NCI-H1048 (cell line): ENCODE results near the gene TFDP2.

ENCODE experiments used
- DNase-seq: peaks from one replicate; lab custom pipeline; 2025; lab: John Stamatoyannopoulos, UW

The TFDP2 gene

GRCh38 chr3:142072816-142073215 lies 76.5 kb downstream of the TFDP2 start:
- no peak for DNase-seq

DNA sequence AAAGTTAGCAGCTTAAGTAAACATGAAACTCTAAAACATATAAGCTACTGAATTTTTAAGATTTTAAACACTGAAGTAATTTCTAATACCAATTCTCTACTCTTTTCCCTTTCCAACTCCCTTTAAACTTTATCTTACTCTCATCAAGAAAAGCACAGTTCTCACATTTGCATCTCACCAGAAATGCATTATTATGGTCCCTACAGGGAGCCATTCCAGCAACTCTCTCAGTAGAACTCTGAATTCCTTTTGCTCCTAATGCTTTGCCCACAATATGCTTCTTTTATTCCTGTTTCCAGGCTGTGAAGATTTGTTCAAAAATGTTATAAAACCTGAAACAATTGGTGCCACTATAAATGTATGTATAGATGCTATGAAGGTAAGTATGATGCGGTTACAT lies 83.4 kb downstream of the TFDP2 start:
- no peak for DNase-seq

DNA sequence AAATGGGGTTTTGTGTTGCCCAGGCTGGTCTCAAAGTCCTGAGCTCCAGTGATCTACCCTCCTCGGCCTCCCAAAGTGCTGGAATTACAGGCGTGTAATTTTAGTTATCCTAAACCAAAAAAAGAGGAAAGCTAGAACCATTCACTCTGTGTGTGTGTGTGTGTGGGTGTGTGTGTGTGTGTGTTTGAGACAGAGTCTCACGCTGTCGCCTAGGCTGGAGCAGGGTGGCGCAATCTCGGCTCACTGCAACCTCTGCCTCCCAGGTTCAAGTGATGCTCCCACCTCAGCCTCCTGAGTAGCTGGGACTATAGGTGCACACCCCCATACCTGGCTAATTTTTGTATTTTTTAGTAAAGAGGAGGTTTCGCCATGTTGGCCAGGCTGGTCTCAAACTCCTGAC lies 84.0 kb downstream of the TFDP2 start:
- no peak for DNase-seq

GRCh38 chr3:142064454-142064853 lies 84.9 kb downstream of the TFDP2 start:
- DNase-seq, result no peak

DNA sequence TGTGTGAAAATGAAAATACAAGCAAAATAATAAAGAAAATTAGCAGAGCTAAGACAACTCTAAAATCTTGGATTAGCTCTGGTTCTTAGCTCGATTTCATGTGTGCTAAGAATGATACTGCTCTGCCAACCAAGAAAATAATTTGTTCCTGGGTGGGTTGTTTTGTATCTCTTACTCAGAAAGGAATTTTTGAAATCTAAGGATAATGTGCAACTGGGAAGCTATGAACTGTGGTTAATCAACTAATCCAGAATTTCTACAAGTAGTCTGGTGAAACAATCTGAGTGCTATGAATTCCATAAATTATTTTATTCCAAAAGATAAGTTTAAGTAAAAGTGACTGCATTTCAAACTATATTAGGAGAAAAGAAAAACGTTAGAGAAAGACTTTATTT lies 92.0 kb downstream of the TFDP2 start:
- no peak for DNase-seq

GRCh38 chr3:142056656-142057330 lies 92.6 kb downstream of the TFDP2 start:
- no peak for DNase-seq

DNA sequence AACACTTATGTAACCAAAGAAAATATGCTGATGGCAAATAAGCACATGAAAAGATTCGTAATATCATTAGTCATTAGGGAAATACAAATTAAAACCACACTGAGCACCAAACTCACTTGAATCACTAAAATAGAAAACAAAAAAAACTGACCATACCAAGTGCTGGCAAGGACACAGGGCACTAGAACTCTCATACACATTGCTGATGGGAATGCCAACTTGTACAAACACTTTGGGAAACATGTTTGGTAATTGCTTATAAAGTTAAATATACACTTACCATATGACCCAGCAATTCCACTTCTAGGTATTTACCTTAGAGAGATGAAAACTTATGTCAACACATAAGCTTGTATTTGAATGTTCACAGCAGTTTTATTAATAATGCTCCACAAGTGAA lies 95.5 kb downstream of the TFDP2 start:
- no peak for DNase-seq

- DNase-seq, result no peak
Measured at GRCh38 chr3:142053244-142053643, 96.1 kb downstream of the TFDP2 start.

GRCh38 chr3:142051351-142051750 lies 98.0 kb downstream of the TFDP2 start:
- no peak for DNase-seq

DNA sequence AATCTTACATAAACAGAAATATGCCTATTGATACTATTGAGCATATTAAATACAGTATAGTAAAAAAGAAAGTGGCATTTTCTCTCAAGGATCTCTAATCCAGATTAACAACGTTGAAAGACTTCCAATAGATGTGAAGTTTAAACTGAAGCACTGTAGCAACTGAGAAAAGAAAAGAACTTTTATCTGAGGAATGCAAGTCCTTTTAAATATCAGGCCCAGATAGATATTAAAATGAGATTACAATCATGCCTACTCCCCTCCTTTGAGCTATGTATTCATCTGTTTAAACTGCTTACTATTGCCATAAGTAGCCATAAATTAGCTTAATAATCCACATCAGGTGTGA lies 102.3 kb downstream of the TFDP2 start:
- DNase-seq, result no peak

DNA sequence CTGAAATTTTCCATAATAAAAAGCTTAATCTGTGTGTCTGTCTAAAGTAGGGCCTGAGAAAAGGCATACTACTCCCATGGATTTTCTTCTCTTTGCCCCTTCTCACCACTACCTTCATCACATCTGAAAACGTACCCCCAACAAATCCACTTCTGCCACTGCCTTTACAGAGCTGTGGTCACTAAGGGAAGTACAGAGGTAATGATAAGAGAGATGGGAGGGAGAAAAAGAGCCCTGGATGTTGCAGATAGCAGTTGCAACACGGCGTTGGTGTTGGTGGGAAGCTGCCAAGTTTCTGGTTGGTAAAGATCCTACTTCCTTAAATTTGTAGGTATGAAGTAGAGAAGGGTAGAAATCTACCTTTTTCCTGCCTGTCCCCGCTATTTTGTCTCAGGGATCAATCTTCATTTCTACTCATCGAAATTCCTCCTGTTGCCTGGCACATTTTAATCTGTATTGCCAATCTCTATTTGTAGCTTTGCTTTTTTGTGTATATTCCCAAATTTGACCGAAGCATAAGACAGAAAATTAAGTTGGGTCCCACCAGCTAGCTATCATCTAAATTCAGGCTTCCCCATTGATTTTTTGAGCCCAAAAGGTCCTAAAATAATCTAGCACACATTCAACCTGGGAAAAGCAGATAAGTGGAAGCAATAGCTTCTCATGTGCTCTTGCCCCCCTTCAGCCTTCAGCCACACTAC lies 102.9 kb downstream of the TFDP2 start:
- DNase-seq, result no peak

- no peak for DNase-seq
Measured at GRCh38 chr3:142040941-142041491, 108.3 kb downstream of the TFDP2 start.

DNA sequence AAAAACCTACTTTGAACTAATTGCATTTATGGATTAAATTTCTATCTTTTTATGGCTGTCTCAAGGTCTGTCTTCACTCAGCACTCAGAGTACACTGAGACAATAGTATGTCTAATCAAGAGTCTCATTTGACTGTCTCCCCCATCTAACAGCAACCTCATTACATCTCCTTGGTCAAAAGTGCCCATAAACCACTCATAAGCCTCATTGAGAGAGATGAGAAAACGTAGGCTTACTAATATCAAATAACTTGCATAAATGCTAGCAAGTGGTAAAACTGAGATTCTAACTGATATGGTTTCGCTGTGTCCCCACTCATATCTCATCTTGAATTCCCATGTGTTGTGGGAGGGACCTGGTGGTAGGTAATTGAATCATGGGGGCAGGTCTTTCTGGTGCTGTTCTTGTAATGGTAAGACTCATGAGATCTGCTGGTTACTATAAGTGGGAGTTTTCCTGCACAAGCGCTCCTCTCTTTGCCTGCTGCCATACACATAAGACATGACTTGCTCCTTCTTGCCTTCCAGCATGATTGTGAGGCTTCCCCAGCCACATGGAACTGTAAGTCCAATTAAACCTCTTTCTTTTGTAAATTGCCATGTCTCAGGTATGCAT lies 113.9 kb downstream of the TFDP2 start:
- DNase-seq, result no peak

DNA sequence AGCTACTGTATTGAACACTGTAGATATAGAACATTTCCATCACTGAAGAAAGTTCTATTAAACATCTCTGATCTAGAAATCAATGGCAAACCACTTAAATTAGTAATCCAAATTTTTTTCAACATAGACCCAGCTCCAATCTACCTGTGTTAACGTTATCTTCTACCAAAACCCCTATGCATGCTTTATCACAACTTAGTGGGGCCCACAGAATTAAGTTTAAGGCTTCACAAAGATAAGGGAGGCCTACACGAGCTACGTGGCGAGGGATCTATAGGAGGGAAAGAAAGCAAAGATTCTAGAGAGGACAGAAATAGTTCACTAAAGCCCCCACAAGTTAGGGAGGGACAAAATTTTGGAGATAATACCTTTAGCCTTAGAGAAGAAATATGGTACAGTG lies 116.1 kb downstream of the TFDP2 start:
- no peak for DNase-seq

GRCh38 chr3:142031575-142031974 lies 117.8 kb downstream of the TFDP2 start:
- DNase-seq, result no peak

- DNase-seq, result no peak
Measured at GRCh38 chr3:142029791-142030190, 119.6 kb downstream of the TFDP2 start.

GRCh38 chr3:142029052-142029642 lies 120.2 kb downstream of the TFDP2 start:
- DNase-seq, result no peak

- DNase-seq, result peak; percentile 54
Measured at GRCh38 chr3:142028243-142028777, 121.0 kb downstream of the TFDP2 start.

DNA sequence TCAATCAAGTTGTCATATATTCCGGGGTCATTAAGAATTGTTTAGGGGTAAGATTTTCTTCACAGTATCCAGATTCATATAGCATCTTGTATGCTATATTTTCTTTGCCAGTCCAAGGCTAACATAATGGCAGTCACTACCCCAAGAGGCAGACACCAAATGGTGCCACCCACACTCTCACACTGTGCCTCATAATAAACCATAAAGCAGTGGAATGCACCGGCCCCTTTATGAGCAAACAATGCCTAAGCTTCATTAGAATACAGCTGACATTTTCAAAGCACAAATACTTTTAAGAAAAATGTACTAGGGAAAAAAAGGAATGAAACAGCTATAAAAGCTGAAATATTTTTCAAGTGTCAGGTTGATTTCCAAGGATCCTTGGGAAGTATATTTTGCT lies 121.6 kb downstream of the TFDP2 start:
- DNase-seq, result no peak

GRCh38 chr3:142027300-142027699 lies 122.0 kb downstream of the TFDP2 start:
- DNase-seq, result no peak

GRCh38 chr3:142026333-142026732 lies 123.0 kb downstream of the TFDP2 start:
- DNase-seq, result no peak

DNA sequence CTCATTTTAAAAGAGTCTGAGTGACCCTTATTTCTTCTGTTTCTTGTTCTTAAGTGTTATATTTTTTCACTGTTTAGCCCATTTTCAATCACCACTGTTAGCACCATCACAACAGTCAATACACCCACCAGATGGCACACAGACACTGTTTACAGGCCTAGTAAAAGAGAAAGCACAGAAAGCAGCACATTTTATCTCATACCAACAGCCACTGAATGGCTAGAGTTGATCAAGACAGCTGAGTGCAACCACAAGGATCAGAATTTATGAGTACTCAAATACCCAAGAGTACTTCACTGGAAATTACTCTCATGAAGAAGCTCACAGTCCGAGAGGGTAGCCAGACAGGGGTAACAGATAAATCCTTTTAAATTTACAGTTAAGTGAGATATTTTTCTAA lies 127.0 kb downstream of the TFDP2 start:
- no peak for DNase-seq

DNA sequence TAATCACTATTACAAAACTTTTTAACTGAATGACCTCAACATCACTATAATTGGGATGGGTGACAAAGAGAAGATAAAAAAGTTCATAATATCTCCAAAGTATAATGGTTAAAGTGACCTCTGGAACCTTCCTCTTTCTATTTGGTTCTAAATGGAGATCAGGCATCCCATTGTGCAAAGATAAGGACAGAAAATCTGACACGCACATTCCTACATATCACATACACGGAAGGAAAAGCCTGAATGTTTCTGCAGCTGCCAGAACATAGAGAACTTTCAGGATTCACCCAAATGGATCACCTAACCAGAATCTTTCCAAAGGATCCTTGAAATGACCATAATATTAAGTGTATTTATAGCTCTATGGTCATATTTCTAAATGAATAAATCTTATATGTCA lies 128.2 kb downstream of the TFDP2 start:
- no peak for DNase-seq
